ENCODE measurements around the gene NIPAL3. TPM values are rescaled to one million over a fixed set of nuclear protein-coding genes. Genes with fewer than 3 reads are reported as not detected.

The NIPAL3 gene
- total RNA-seq, 2 experiments from 2014 or later: 11.7 to 25.3 TPM

DNA sequence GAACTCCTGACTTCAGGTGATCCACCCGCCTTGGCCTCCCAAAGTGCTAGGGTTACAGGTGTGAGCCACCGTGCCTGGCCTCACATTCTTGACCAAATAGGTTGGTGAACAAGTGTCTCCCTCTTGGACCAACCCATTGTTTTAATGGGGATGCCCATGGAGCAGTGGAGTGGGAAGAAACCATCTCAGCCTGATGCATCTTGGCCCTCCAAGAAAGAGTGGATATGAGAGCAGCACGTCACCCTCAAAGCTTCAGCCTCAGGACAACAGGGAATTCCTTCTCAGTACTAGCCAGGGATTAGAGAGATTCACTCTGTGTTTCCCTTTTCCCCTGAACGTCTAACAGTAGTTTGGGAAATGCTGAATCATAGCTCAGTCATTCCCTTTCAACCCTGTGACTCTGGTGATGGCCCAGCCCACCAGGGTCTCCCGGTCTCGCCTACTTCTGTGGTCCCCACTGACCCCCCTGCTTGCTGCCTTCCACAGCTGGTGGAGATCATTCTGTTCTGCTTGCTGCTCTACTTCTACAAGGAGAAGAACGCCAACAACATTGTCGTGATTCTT is 37.4 kb downstream of the NIPAL3 start:
- Histone ChIP-seq H3K36me3 (ENCODE audit: insufficient read depth, low read length) (peaks cover 19% of the 10 kb centered on the region), H3K4me2 (ENCODE audit: low read length) (no peak overlapping the region), H4K20me1 (ENCODE audit: insufficient read depth, low read length) (no peaks in the 10 kb centered on the region), H3K9me2 (ENCODE audit: insufficient read depth, low read length) (no peaks in the 10 kb centered on the region), H3K4me1 (ENCODE audit: insufficient read depth, low read length, poor library complexity, severe bottlenecking) (peaks cover 29% of the 10 kb centered on the region), H3K9me3 (ENCODE audit: low read length) (no peaks in the 10 kb centered on the region), H3K27ac (ENCODE audit: low read depth, low read length, poor library complexity, severe bottlenecking) (no peak overlapping the region), H3K79me2 (ENCODE audit: insufficient read depth, low read depth, low read length) (no peaks in the 10 kb centered on the region), H2AFZ (ENCODE audit: low read length) (no peak overlapping the region), H3K4me3 (ENCODE audit: low read depth, low read length, poor library complexity, severe bottlenecking) (no peak overlapping the region)
- POLR2A ChIA-PET: interaction anchor here (1.0 to 1.3 kb wide), 3 partner anchors 12 to 28 kb away, joined by 3 to 4 read pairs (median 3); no protein-coding TSS in a partner anchor
- no TSS peak for BruUV-seq (replicated peaks)
- CTCF ChIA-PET (ENCODE audit: unreplicated experiment): no interaction called here
- no peak for DNase-seq (ENCODE audit: low spot score)
- no peak for TF ChIP-seq EZH2phosphoT487 (IDR thresholded peaks at IDR 0.05; ENCODE audit: borderline replicate concordance, low read depth, low read length)
- TF ChIP-seq, protein P1, sequence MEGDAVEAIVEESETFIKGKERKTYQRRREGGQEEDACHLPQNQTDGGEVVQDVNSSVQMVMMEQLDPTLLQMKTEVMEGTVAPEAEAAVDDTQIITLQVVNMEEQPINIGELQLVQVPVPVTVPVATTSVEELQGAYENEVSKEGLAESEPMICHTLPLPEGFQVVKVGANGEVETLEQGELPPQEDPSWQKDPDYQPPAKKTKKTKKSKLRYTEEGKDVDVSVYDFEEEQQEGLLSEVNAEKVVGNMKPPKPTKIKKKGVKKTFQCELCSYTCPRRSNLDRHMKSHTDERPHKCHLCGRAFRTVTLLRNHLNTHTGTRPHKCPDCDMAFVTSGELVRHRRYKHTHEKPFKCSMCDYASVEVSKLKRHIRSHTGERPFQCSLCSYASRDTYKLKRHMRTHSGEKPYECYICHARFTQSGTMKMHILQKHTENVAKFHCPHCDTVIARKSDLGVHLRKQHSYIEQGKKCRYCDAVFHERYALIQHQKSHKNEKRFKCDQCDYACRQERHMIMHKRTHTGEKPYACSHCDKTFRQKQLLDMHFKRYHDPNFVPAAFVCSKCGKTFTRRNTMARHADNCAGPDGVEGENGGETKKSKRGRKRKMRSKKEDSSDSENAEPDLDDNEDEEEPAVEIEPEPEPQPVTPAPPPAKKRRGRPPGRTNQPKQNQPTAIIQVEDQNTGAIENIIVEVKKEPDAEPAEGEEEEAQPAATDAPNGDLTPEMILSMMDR (conservative IDR thresholded peaks at IDR 0.05; ENCODE audit: low read length): no peak
- intact Hi-C loops (cut with micrococcal nuclease; ENCODE audit: unreplicated experiment): no loop called here

DNA sequence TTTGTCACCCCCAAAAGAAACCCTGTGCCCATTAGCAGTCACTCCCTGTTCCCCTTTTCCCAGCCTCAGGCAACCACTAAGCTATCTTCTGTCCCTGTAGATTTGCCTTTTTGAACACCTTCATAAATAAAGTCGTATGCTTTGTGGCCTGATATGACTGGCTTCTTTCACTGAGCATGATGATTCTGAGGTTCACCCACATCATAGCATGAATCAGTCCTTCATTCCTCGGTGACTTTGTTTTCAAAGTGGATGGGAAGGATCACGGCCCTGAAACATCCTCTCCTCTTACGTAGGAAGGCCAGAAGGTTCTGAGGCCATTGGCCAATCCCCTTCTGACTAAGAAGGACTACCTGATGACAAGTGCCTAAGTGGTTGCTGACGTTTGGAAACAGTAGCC is 39.1 kb downstream of the NIPAL3 start:
- H3K4me1 ChIP-seq (ENCODE audit: insufficient read depth, low read length, poor library complexity, severe bottlenecking): peaks cover 33% of the 10 kb centered on the region
- no peaks in the 10 kb centered on the region for H3K79me2 ChIP-seq (ENCODE audit: insufficient read depth, low read depth, low read length)
- intact Hi-C loops (cut with micrococcal nuclease; ENCODE audit: unreplicated experiment): no loop called here
- H2AFZ ChIP-seq (ENCODE audit: low read length): no peak overlapping the region
- H4K20me1 ChIP-seq (ENCODE audit: insufficient read depth, low read length): no peaks in the 10 kb centered on the region
- H3K4me2 ChIP-seq (ENCODE audit: low read length): no peak overlapping the region
- no TSS peak for BruUV-seq (replicated peaks)
- no peak for DNase-seq (ENCODE audit: low spot score)
- CTCF ChIA-PET (ENCODE audit: unreplicated experiment): interaction anchor here (0.6 kb wide), 1 partner anchor 10 kb away, joined by 3 read pairs; no protein-coding TSS in a partner anchor
- no peaks in the 10 kb centered on the region for H3K9me2 ChIP-seq (ENCODE audit: insufficient read depth, low read length)
- H3K4me3 ChIP-seq (ENCODE audit: low read depth, low read length, poor library complexity, severe bottlenecking): no peak overlapping the region
- no peak overlapping the region for H3K27ac ChIP-seq (ENCODE audit: low read depth, low read length, poor library complexity, severe bottlenecking)
- H3K9me3 ChIP-seq (ENCODE audit: low read length): no peaks in the 10 kb centered on the region
- TF ChIP-seq EZH2phosphoT487 (IDR thresholded peaks at IDR 0.05; ENCODE audit: borderline replicate concordance, low read depth, low read length): no peak
- TF ChIP-seq, protein P1 (conservative IDR thresholded peaks at IDR 0.05; ENCODE audit: low read length): no peak
- POLR2A ChIA-PET: interaction anchor here (0.6 to 1.4 kb wide), 4 partner anchors 14 to 169 kb away, joined by 3 to 4 read pairs (median 3); no protein-coding TSS in a partner anchor
- peaks cover 32% of the 10 kb centered on the region for H3K36me3 ChIP-seq (ENCODE audit: insufficient read depth, low read length)

DNA sequence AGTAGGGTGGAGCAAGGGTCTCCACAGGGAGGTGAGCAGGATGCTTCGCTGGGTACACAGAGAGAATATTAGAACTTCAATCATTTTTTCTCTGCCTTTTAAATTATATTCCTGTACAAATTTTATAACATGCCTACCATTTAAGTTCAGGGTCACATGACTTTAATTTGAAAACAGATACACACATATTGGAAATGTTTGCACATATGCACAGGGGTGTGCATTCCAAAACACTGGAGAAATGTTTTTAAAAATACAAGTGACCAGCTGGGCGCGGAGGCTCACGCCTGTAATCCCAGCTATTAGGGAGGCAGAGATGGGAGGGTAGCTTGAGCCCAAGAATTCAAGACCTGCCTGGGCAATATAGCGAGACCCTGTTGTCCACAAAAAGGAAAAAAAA is 39.7 kb downstream of the NIPAL3 start:
- ChIA-PET POLR2A (interaction anchor here (0.6 to 1.4 kb wide), 3 partner anchors 15 to 169 kb away, joined by 3 read pairs; no protein-coding TSS in a partner anchor), CTCF (ENCODE audit: unreplicated experiment) (no interaction called here)
- Histone ChIP-seq H4K20me1 (ENCODE audit: insufficient read depth, low read length) (no peaks in the 10 kb centered on the region), H3K27ac (ENCODE audit: low read depth, low read length, poor library complexity, severe bottlenecking) (no peak overlapping the region), H3K4me3 (ENCODE audit: low read depth, low read length, poor library complexity, severe bottlenecking) (no peak overlapping the region), H3K4me1 (ENCODE audit: insufficient read depth, low read length, poor library complexity, severe bottlenecking) (peaks cover 33% of the 10 kb centered on the region), H3K9me2 (ENCODE audit: insufficient read depth, low read length) (no peaks in the 10 kb centered on the region), H2AFZ (ENCODE audit: low read length) (no peak overlapping the region), H3K36me3 (ENCODE audit: insufficient read depth, low read length) (peaks cover 36% of the 10 kb centered on the region), H3K9me3 (ENCODE audit: low read length) (no peaks in the 10 kb centered on the region), H3K4me2 (ENCODE audit: low read length) (no peak overlapping the region), H3K79me2 (ENCODE audit: insufficient read depth, low read depth, low read length) (no peaks in the 10 kb centered on the region)
- TF ChIP-seq, protein P1 (conservative IDR thresholded peaks at IDR 0.05; ENCODE audit: low read length): no peak
- TF ChIP-seq EZH2phosphoT487 (IDR thresholded peaks at IDR 0.05; ENCODE audit: borderline replicate concordance, low read depth, low read length): no peak
- no TSS peak for BruUV-seq (replicated peaks)
- intact Hi-C loops (cut with micrococcal nuclease; ENCODE audit: unreplicated experiment): no loop called here
- no peak for DNase-seq (ENCODE audit: low spot score)
